H9 (cell line): ENCODE data around the gene MED15. TPM values are rescaled to one million over a fixed set of nuclear protein-coding genes. Genes with fewer than 3 reads are reported as not detected.

Experiments used
- DNase-seq: peaks from one replicate; pipeline ENCODE4 v3.0.0-alpha.2; 2017
- H2AFZ ChIP-seq: one replicate; pipeline ENCODE4 v1.6.1; 2013; ENCODE audit warnings: mild to moderate bottlenecking, low read length, control low read depth, moderate library complexity
- H2AK5ac ChIP-seq: 2 replicates; pipeline ENCODE4 v1.6.1; 2013; ENCODE audit warnings: low read length, control low read depth, mixed read lengths; ENCODE audit not compliant: insufficient read length
- H2BK120ac ChIP-seq: one replicate; pipeline ENCODE4 v1.6.1; 2013; ENCODE audit warnings: low read depth, mild to moderate bottlenecking, low read length, control low read depth, inconsistent platforms; ENCODE audit not compliant: poor library complexity, severe bottlenecking
- H2BK12ac ChIP-seq: 2 replicates; pipeline ENCODE4 v1.6.1; 2013; ENCODE audit warnings: low read length, control low read depth, mixed read lengths, low read depth; ENCODE audit not compliant: insufficient read length
- H2BK15ac ChIP-seq: 2 replicates; pipeline ENCODE4 v1.6.1; 2013; ENCODE audit warnings: low read depth, low read length, control low read depth
- H2BK20ac ChIP-seq: one replicate; pipeline ENCODE4 v1.6.1; 2013; ENCODE audit warnings: low read depth, mild to moderate bottlenecking, low read length, control low read depth, inconsistent platforms; ENCODE audit not compliant: poor library complexity, severe bottlenecking
- H2BK5ac ChIP-seq: 2 replicates; pipeline ENCODE4 v1.6.1; 2013; ENCODE audit warnings: low read length, control low read depth, mixed read lengths; ENCODE audit not compliant: insufficient read length
- H3K14ac ChIP-seq: 2 replicates; pipeline ENCODE4 v1.6.1; 2013; ENCODE audit warnings: low read length, control low read depth; ENCODE audit not compliant: insufficient read depth
- H3K18ac ChIP-seq: 2 replicates; pipeline ENCODE4 v1.6.1; 2013; ENCODE audit warnings: low read depth, mild to moderate bottlenecking, mixed read lengths, low read length, control low read depth; ENCODE audit not compliant: insufficient read length
- H3K23ac ChIP-seq: 2 replicates; pipeline ENCODE4 v1.6.1; 2013; ENCODE audit warnings: low read length, control low read depth, mixed read lengths, low read depth; ENCODE audit not compliant: insufficient read length
- H3K23me2 ChIP-seq: 2 replicates; pipeline ENCODE4 v1.6.1; 2013; ENCODE audit warnings: low read depth, mild to moderate bottlenecking, mixed read lengths, low read length, control low read depth; ENCODE audit not compliant: insufficient read length, poor library complexity, severe bottlenecking
- H3K27ac ChIP-seq: 2 replicates; pipeline ENCODE4 v1.5.1; 2013; ENCODE audit warnings: low read length, control low read depth, mixed read lengths, low read depth; ENCODE audit not compliant: insufficient read length
- H3K27me3 ChIP-seq: 2 replicates; pipeline ENCODE4 v1.6.1; 2013; ENCODE audit warnings: low read length, control low read depth, inconsistent platforms; ENCODE audit not compliant: insufficient read depth
- H3K4ac ChIP-seq: 2 replicates; pipeline ENCODE4 v1.6.1; 2013; ENCODE audit warnings: low read depth, mild to moderate bottlenecking, control low read depth, inconsistent platforms, low read length, moderate library complexity
- H3K4me1 ChIP-seq: 2 replicates; pipeline ENCODE4 v1.6.1; 2013; ENCODE audit warnings: low read length, control low read depth, inconsistent platforms; ENCODE audit not compliant: insufficient read depth
- H3K4me2 ChIP-seq: 2 replicates; pipeline ENCODE4 v1.6.1; 2013; ENCODE audit warnings: low read length, control low read depth, mixed read lengths; ENCODE audit not compliant: insufficient read length, insufficient read depth
- H3K56ac ChIP-seq: 2 replicates; pipeline ENCODE4 v1.6.1; 2013; ENCODE audit warnings: low read depth, mild to moderate bottlenecking, mixed read lengths, low read length, control low read depth; ENCODE audit not compliant: insufficient read length
- H3K79me1 ChIP-seq: 2 replicates; pipeline ENCODE4 v1.6.1; 2013; ENCODE audit warnings: low read depth, mild to moderate bottlenecking, moderate library complexity, low read length, control low read depth, inconsistent platforms; ENCODE audit not compliant: insufficient read depth, poor library complexity, severe bottlenecking
- H3K79me2 ChIP-seq: 2 replicates; pipeline ENCODE4 v1.6.1; 2013; ENCODE audit warnings: low read length, control low read depth, inconsistent platforms; ENCODE audit not compliant: insufficient read depth
- H3K9ac ChIP-seq: 2 replicates; pipeline ENCODE4 v1.6.1; 2013; ENCODE audit warnings: low read length, control low read depth, mixed read lengths; ENCODE audit not compliant: insufficient read length; ENCODE audit errors: extremely low read depth
- H3K9me3 ChIP-seq: one replicate; pipeline ENCODE4 v1.6.1; 2013; ENCODE audit warnings: low read depth, low read length, inconsistent platforms; ENCODE audit not compliant: control insufficient read depth
- H3T11ph ChIP-seq: one replicate; pipeline ENCODE4 v1.6.1; 2013; ENCODE audit warnings: mild to moderate bottlenecking, low read length, control low read depth, inconsistent platforms
- H4K20me1 ChIP-seq: one replicate; pipeline ENCODE4 v1.6.1; 2013; ENCODE audit not compliant: control insufficient read depth, insufficient read length, insufficient read depth
- H4K5ac ChIP-seq: 2 replicates; pipeline ENCODE4 v1.6.1; 2013; ENCODE audit warnings: low read depth, mild to moderate bottlenecking, mixed read lengths, low read length, control low read depth; ENCODE audit not compliant: insufficient read length
- H4K8ac ChIP-seq: replicated peaks from 2 replicates; pipeline ENCODE4 v1.6.1; 2013; ENCODE audit warnings: low read length, control low read depth, mixed read lengths, low read depth; ENCODE audit not compliant: insufficient read length
- H4K91ac ChIP-seq: 2 replicates; pipeline ENCODE4 v1.6.1; 2013; ENCODE audit warnings: low read depth, mild to moderate bottlenecking, moderate library complexity, mixed read lengths, low read length, control low read depth; ENCODE audit not compliant: insufficient read length
- H3K27ac Mint-ChIP-seq, 3 experiments: 2 replicates in 2 of 3; 3 replicates in 1 of 3; pipeline ENCODE4 v1.8.0; 2020 to 2021; ENCODE audit warnings: mixed read lengths in 3 of 3, mild to moderate bottlenecking in 1 of 3, moderate library complexity in 1 of 3
- H3K27me3 Mint-ChIP-seq: 2 replicates; pipeline ENCODE4 v1.8.0; 2021; ENCODE audit warnings: low read depth, mild to moderate bottlenecking, moderate library complexity, mixed read lengths
- H3K36me3 Mint-ChIP-seq, 3 experiments: 2 replicates in 2 of 3; 3 replicates in 1 of 3; pipeline ENCODE4 v1.8.0; 2020 to 2021; ENCODE audit warnings: low read depth in 3 of 3, mixed read lengths in 3 of 3; ENCODE audit not compliant: insufficient read depth in 1 of 3
- H3K4me1 Mint-ChIP-seq, 2 experiments: 2 replicates each; pipeline ENCODE4 v1.8.0; 2020; ENCODE audit warnings: mixed read lengths in 2 of 2
- H3K4me3 Mint-ChIP-seq, 2 experiments: 2 replicates in 1 of 2; 3 replicates in 1 of 2; pipeline ENCODE4 v1.8.0; 2020 to 2021; ENCODE audit warnings: mild to moderate bottlenecking in 2 of 2, mixed read lengths in 2 of 2, moderate library complexity in 1 of 2
- H3K9me3 Mint-ChIP-seq, 2 experiments: 2 replicates in 1 of 2; 3 replicates in 1 of 2; pipeline ENCODE4 v1.8.0; 2020; ENCODE audit warnings: mild to moderate bottlenecking in 2 of 2, mixed read lengths in 2 of 2, moderate library complexity in 1 of 2
- WGBS: extraction: QIAGEN DNeasy Blood & Tissue Kit; methylation state at CpG from one replicate; pipeline ENCODE4 v1.1.7; 2013; ENCODE audit warnings: missing lambda C conversion rate, low lambda C conversion rate, mixed read lengths; ENCODE audit not compliant: insufficient read length; ENCODE audit errors: extremely low coverage; 5-methylcytosine and 5-hydroxymethylcytosine counted together
- total RNA-seq: library from RNA; stranded (reverse); gene quantifications from 2 replicates; pipeline ENCODE4 v1.2.1, GENCODE V29; 2021
- TF ChIP-seq, protein P1 (sequence below): fragments of 200-600 bp; sonication (generic); conservative IDR thresholded peaks from 3 replicates; pipeline ENCODE4 v1.8.0; 2021; ENCODE audit warnings: antibody characterized with exemption, mild to moderate bottlenecking

Gene MED15
- total RNA-seq, 1 experiment from 2014 or later = 47.4 TPM

- Histone ChIP-seq H2BK12ac (no peak overlapping the region), H3K27ac (no peak overlapping the region), H3K18ac (no peak overlapping the region), H2BK15ac (no peak overlapping the region), H3K56ac (no peak overlapping the region), H3K79me1 (no peaks in the 10 kb centered on the region), H3K4me1 (peaks cover 5% of the 10 kb centered on the region; the same call in 1 of the 2 replicates), H3K4me2 (no peak overlapping the region), H3K23ac (no peak overlapping the region), H4K8ac (no peak overlapping the region), H2AFZ (no peak overlapping the region), H3K9me3 (no peaks in the 10 kb centered on the region), H3T11ph (no peak overlapping the region), H2BK5ac (no peak overlapping the region), H4K91ac (no peak overlapping the region), H3K79me2 (no peaks in the 10 kb centered on the region), H3K23me2 (no peaks in the 10 kb centered on the region), H4K20me1 (no peaks in the 10 kb centered on the region), H2BK20ac (no peak overlapping the region), H3K14ac (no peak overlapping the region), H2BK120ac (no peak overlapping the region), H3K9ac (no peak overlapping the region), H3K27me3 (no peaks in the 10 kb centered on the region), H3K4ac (no peak overlapping the region), H4K5ac (no peak overlapping the region), H2AK5ac (no peak overlapping the region)
- no CpG with 5 or more reads among the region's 4 CpGs for WGBS
- TF ChIP-seq, protein P1, sequence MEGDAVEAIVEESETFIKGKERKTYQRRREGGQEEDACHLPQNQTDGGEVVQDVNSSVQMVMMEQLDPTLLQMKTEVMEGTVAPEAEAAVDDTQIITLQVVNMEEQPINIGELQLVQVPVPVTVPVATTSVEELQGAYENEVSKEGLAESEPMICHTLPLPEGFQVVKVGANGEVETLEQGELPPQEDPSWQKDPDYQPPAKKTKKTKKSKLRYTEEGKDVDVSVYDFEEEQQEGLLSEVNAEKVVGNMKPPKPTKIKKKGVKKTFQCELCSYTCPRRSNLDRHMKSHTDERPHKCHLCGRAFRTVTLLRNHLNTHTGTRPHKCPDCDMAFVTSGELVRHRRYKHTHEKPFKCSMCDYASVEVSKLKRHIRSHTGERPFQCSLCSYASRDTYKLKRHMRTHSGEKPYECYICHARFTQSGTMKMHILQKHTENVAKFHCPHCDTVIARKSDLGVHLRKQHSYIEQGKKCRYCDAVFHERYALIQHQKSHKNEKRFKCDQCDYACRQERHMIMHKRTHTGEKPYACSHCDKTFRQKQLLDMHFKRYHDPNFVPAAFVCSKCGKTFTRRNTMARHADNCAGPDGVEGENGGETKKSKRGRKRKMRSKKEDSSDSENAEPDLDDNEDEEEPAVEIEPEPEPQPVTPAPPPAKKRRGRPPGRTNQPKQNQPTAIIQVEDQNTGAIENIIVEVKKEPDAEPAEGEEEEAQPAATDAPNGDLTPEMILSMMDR = no peak
- DNase-seq = no peak
- Mint-ChIP-seq H3K4me3 (no peak overlapping the region; a peak in 1 of 5 replicates), H3K27ac (no peak overlapping the region), H3K4me1 (peaks cover 29% of the 10 kb centered on the region in 2 experiments), H3K36me3 (peaks cover 2 to 17% (median 4%) of the 10 kb centered on the region in 3 experiments; a peak in 5 of 7 replicates), H3K9me3 (no peaks in the 10 kb centered on the region), H3K27me3 (no peaks in the 10 kb centered on the region)
Observed at GRCh38 chr22:20459862-20460261, 47.5 kb upstream of the MED15 start.
